Measurements from ENCODE around the gene RNF157. TPM values are rescaled to one million over a fixed set of nuclear protein-coding genes. Genes with fewer than 3 reads are reported as not detected.

The RNF157 gene
- total and polyA plus RNA-seq, 9 of the 15 experiments (the other 6 are each of a cell fraction or from before 2014, with no cell fraction given) = 8.1 to 31.7 (median 20.8) TPM

- TF ChIP-seq RBFOX2 (IDR thresholded peaks at IDR 0.05; ENCODE audit: low read depth, low read length) (peak; percentile 32; the same call in 1 of the 2 replicates), ZBTB7A (IDR thresholded peaks at IDR 0.05; ENCODE audit: borderline replicate concordance, control insufficient read depth, low read depth, low read length) (no peak), DNMT1 (IDR thresholded peaks at IDR 0.05) (no peak), SAP30 (IDR thresholded peaks at IDR 0.05; ENCODE audit: borderline replicate concordance, insufficient read depth, low read depth, low read length, poor library complexity, severe bottlenecking) (no peak), ZNF143 (CRISPR knock-in tag; IDR thresholded peaks at IDR 0.05) (no peak), MYNN (IDR thresholded peaks at IDR 0.05) (no peak), MYNN (CRISPR knock-in tag; IDR thresholded peaks at IDR 0.05) (no peak), SNAPC5 (CRISPR knock-in tag; IDR thresholded peaks at IDR 0.05) (no peak), MAZ (CRISPR knock-in tag; conservative IDR thresholded peaks at IDR 0.05 in 1 of 2, IDR thresholded peaks at IDR 0.05 in 1 of 2) (peak; percentile 9 to 20; a peak in 1 of 4 replicates), GATAD2B (IDR thresholded peaks at IDR 0.05; ENCODE audit: borderline replicate concordance) (peak; percentile 82), KLF10 (CRISPR knock-in tag; IDR thresholded peaks at IDR 0.05) (no peak), ARID1B (IDR thresholded peaks at IDR 0.05) (peak; percentile 63), SUPT5H (IDR thresholded peaks at IDR 0.05) (peak; percentile 35; the same call in 1 of the 2 replicates), MAFG (tag; conservative IDR thresholded peaks at IDR 0.05) (peak; percentile 100), RERE (CRISPR knock-in tag; IDR thresholded peaks at IDR 0.05; ENCODE audit: borderline replicate concordance) (no peak), ZBTB17 (CRISPR knock-in tag; IDR thresholded peaks at IDR 0.05) (no peak), TCF7 (IDR thresholded peaks at IDR 0.05; ENCODE audit: borderline replicate concordance) (no peak), JUND (IDR thresholded peaks at IDR 0.05; ENCODE audit: borderline replicate concordance, low read depth, low read length) (peak; percentile 75), JUND (tag; IDR thresholded peaks at IDR 0.05; ENCODE audit: borderline replicate concordance, low read depth, low read length) (peak; percentile 23; the same call in 1 of the 3 replicates), POLR2AphosphoS2 (IDR thresholded peaks at IDR 0.05; ENCODE audit: low read length) (no peak), SRF (CRISPR knock-in tag; IDR thresholded peaks at IDR 0.05) (no peak)
- TF ChIP-seq, protein P1, sequence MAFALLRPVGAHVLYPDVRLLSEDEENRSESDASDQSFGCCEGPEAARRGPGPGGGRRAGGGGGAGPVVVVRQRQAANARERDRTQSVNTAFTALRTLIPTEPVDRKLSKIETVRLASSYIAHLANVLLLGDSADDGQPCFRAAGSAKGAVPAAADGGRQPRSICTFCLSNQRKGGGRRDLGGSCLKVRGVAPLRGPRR (CRISPR knock-in tag; IDR thresholded peaks at IDR 0.05) = no peak
- TF ChIP-seq, protein P2, sequence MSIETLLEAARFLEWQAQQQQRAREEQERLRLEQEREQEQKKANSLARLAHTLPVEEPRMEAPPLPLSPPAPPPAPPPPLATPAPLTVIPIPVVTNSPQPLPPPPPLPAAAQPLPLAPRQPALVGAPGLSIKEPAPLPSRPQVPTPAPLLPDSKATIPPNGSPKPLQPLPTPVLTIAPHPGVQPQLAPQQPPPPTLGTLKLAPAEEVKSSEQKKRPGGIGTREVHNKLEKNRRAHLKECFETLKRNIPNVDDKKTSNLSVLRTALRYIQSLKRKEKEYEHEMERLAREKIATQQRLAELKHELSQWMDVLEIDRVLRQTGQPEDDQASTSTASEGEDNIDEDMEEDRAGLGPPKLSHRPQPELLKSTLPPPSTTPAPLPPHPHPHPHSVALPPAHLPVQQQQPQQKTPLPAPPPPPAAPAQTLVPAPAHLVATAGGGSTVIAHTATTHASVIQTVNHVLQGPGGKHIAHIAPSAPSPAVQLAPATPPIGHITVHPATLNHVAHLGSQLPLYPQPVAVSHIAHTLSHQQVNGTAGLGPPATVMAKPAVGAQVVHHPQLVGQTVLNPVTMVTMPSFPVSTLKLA (conservative IDR thresholded peaks at IDR 0.05) = peak in 1 of 2 experiments; percentile 50; a peak in 1 of 4 replicates
These were observed 6.0 kb downstream of the RNF157 start (continued) for GRCh38 chr17:76234354-76234679.
